ES-I3 (cell line): ENCODE measurements around the gene RBM20.

Source experiments
- H3K36me3 ChIP-seq: 2 replicates; pipeline ENCODE4 v1.6.1; 2013; ENCODE audit warnings: mild to moderate bottlenecking, low read length, control low read depth, moderate library complexity; ENCODE audit not compliant: insufficient read depth
- H3K4me1 ChIP-seq: 2 replicates; pipeline ENCODE4 v1.6.1; 2013; ENCODE audit warnings: mild to moderate bottlenecking, control low read depth, low read length; ENCODE audit not compliant: insufficient read depth
- H3K9ac ChIP-seq: 2 replicates; pipeline ENCODE4 v1.6.1; 2013; ENCODE audit warnings: low read depth, mild to moderate bottlenecking, low read length, moderate library complexity
- H3K9me3 ChIP-seq: 2 replicates; pipeline ENCODE4 v1.6.1; 2013; ENCODE audit warnings: mild to moderate bottlenecking, low read length, moderate library complexity; ENCODE audit not compliant: control insufficient read depth, insufficient read depth

Gene RBM20

DNA sequence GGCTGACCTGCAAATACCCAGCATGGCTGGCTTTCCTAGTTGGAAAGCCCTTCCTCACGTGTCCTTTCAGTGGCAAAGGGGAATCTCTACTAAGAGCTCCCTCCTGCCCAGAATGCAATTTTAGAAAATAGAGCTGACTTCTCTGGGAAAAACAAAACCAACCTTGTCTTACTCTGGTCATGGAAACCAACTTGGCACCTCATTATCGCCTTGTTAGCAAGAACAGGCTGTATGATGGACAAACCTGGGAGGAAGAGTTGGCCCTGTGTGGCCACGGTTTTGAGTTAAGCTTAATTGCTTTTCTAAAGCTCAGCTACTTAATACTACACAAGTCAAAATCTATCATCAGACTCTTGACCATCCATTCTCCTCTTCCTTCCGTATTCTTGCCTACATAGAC is 133.5 kb downstream of the RBM20 start:
- H3K9ac ChIP-seq: no peak overlapping the region
- no peaks in the 10 kb centered on the region for H3K9me3 ChIP-seq
- no peaks in the 10 kb centered on the region for H3K36me3 ChIP-seq
- no peaks in the 10 kb centered on the region for H3K4me1 ChIP-seq

DNA sequence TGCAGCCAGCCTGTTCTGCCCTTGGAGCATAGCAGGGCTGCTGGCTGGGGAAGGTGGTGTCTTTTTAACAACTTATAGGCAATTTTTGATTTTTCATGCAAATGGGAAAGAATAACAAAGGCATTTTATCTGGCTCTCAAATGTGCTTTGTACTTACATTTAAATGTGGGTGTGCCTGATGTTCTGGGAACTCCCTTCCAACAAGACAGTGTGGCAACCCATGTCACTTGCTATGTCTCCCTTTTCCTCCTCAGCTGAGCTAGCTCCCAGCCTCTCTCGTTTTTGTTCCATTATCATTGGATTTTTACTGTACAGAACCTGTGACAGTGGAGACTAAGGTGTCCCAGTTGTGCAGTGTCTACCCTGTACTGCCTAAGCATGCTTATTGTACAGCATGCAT is 134.1 kb downstream of the RBM20 start:
- no peaks in the 10 kb centered on the region for H3K4me1 ChIP-seq
- H3K36me3 ChIP-seq: no peaks in the 10 kb centered on the region
- H3K9ac ChIP-seq: no peak overlapping the region
- H3K9me3 ChIP-seq: no peaks in the 10 kb centered on the region

DNA sequence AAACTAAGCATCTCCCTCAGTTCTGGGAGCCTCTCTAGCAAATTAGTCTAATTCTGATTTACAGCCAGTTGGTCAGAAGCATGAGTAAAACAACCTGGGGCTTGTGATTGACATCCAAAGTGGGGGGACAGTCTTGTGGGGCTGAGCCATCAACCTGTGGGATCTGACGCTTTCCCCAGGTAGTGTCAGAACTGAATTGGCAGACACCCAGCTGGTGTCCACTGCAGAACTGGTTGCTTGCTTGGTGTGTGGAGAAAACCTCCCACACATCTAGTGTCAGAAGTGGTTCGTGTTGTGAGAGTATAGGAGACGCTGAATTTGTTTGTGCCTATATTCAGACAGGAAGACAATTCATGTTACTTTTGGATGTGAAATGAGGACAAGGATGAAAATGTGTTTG is 135.4 kb downstream of the RBM20 start:
- H3K4me1 ChIP-seq: no peaks in the 10 kb centered on the region
- H3K9me3 ChIP-seq: no peaks in the 10 kb centered on the region
- no peaks in the 10 kb centered on the region for H3K36me3 ChIP-seq
- H3K9ac ChIP-seq: no peak overlapping the region

DNA sequence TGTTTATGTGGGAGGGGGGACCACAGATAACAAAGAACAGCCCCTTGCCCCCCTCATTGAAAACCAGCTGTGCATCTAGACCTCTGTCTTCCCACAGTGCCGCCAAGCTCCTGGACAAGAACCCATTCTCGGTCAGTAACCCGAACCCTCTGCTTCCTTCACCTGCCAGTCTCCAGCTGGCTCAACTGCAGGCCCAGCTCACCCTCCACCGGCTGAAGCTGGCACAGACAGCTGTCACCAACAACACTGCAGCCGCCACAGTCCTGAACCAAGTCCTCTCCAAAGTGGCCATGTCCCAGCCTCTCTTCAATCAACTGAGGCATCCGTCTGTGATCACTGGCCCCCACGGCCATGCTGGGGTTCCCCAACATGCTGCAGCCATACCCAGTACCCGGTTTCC is 136.6 kb downstream of the RBM20 start:
- no peaks in the 10 kb centered on the region for H3K4me1 ChIP-seq
- no peaks in the 10 kb centered on the region for H3K36me3 ChIP-seq
- H3K9me3 ChIP-seq: no peaks in the 10 kb centered on the region
- H3K9ac ChIP-seq: no peak overlapping the region

DNA sequence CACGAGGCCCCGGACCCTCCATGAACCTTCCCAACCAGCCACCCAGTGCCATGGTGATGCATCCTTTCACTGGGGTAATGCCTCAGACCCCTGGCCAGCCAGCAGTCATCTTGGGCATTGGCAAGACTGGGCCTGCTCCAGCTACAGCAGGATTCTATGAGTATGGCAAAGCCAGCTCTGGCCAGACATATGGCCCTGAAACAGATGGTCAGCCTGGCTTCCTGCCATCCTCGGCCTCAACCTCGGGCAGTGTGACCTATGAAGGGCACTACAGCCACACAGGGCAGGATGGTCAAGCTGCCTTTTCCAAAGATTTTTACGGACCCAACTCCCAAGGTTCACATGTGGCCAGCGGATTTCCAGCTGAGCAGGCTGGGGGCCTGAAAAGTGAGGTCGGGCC is 137.0 kb downstream of the RBM20 start:
- no peak overlapping the region for H3K9ac ChIP-seq
- no peaks in the 10 kb centered on the region for H3K4me1 ChIP-seq
- no peaks in the 10 kb centered on the region for H3K9me3 ChIP-seq
- H3K36me3 ChIP-seq: no peaks in the 10 kb centered on the region

DNA sequence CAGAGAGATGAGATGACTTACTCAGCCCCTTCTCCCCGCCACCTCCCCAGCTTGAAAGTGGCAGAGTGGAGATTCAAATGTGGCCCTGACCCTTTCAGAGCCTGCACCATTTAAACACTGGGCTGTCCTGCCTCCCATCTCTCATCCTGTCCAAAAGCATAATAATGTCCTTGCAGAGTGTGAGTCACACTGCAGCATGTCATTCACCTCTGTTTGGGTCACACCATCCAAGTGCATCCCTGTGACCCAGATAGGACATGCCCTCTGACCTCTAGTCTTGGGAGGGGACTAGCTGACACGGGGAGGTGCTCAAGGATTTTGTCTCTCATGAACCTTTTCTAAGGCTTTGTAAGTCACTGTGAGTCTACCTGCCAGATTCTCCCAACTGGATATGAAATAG is 138.5 kb downstream of the RBM20 start:
- Histone ChIP-seq H3K4me1 (no peaks in the 10 kb centered on the region), H3K9ac (no peak overlapping the region), H3K9me3 (no peaks in the 10 kb centered on the region), H3K36me3 (no peaks in the 10 kb centered on the region)

DNA sequence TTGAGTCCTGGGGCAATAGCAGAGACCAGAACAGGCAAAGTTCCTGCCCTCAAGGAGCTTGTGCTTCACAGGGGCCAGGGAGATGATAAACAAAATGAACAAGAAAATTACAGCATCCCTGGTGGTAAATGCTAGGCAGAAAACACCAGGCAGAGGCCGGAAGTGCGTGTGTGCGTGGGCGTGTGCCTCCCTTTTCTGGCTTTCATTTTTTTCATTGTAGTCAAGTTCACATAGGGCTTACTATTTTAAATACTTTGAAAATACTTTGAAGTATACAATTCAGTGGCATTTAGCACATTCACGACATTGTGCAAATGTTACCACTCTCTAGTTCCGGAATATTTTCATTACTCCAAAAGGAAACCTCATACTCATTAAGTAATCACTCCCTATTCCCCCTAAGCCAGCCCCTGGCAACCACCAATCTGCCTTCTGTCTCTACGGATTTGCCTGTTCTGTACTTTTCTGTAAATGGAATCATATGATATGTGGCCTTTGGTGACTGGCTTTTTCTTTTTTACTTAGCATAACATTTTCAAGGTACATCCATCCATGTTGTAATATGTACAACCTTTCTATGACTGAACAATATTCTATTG is 139.5 kb downstream of the RBM20 start:
- H3K9me3 ChIP-seq: no peaks in the 10 kb centered on the region
- H3K36me3 ChIP-seq: no peaks in the 10 kb centered on the region
- no peaks in the 10 kb centered on the region for H3K4me1 ChIP-seq
- no peak overlapping the region for H3K9ac ChIP-seq

DNA sequence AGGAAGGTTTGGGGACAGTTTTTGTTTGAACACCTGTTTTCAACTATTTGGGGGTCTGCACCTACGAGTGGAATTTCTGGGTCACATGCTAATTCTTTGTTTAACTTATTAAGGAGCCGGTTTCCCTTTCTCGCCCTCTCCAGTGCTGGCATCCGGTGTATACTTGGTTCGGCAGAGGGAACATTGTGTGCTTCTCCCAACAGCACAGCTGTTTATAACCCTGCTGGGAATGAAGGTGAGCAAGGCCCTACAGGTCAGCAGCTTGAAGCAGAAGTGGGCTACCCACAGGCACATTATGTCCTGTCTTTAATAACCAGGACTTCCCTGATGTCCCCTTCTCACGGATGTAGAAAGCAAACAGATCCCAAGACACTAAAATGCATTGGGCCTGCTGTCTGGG is 140.1 kb downstream of the RBM20 start:
- no peak overlapping the region for H3K9ac ChIP-seq
- no peaks in the 10 kb centered on the region for H3K9me3 ChIP-seq
- H3K36me3 ChIP-seq: no peaks in the 10 kb centered on the region
- no peaks in the 10 kb centered on the region for H3K4me1 ChIP-seq

DNA sequence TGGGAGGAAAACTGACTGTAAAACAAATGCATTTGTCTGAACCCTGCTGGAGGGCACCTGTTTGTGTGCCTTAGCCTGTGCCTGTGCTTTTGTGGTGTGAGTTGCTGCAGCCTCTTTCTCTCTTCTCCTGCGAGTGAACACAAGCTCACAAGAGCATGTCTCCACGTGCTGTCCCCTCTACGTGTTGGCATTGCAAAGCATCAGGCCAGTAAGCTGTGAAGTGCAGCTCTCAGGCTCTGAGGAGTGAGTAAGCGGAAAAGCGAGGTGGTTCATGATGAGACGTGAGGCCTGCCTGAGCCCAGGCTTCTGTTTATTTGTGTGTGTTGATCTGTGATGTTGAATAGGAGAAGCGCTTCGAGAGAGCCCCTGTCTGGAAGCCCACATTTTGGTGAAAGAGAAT is 142.0 kb downstream of the RBM20 start:
- no peak overlapping the region for H3K9ac ChIP-seq
- no peaks in the 10 kb centered on the region for H3K9me3 ChIP-seq
- H3K4me1 ChIP-seq: no peaks in the 10 kb centered on the region
- H3K36me3 ChIP-seq: no peaks in the 10 kb centered on the region

DNA sequence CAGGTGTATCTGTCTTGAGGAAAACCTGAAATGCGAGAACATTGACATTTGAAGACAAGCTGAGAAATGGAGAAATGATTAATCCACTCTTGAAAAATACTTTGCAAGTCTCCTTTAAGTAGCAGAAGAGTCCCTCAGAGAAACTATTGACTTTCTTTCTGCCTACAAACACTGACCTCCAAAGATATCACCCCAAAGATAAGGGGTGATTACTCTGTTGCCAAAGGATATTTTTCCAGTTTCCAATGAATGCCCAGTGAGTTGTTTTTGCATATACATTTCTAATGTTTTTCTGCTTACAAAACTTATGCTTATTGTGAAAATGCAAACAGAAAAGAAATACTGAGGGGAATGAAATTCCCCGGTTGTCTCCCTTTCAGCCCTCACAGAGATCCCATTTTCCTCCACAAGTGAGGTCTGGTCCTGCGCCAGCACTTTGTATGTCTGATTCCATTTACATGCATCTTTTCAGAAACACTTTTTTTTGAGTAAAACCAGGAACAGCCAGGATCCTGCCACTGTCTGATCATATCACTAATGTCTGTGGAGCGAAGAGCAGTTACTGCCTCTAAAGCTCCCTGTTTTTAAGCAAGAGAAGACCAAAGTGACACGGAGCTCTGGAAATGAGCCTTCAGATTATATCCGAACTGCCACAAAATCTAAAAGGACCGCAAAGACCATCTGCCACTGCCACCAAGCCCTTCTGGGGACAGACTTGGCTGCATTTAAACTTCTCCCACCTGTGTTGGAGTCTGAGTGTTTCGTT is 144.7 kb downstream of the RBM20 start:
- Histone ChIP-seq H3K4me1 (no peaks in the 10 kb centered on the region), H3K9me3 (no peaks in the 10 kb centered on the region), H3K36me3 (no peaks in the 10 kb centered on the region), H3K9ac (no peak overlapping the region)

DNA sequence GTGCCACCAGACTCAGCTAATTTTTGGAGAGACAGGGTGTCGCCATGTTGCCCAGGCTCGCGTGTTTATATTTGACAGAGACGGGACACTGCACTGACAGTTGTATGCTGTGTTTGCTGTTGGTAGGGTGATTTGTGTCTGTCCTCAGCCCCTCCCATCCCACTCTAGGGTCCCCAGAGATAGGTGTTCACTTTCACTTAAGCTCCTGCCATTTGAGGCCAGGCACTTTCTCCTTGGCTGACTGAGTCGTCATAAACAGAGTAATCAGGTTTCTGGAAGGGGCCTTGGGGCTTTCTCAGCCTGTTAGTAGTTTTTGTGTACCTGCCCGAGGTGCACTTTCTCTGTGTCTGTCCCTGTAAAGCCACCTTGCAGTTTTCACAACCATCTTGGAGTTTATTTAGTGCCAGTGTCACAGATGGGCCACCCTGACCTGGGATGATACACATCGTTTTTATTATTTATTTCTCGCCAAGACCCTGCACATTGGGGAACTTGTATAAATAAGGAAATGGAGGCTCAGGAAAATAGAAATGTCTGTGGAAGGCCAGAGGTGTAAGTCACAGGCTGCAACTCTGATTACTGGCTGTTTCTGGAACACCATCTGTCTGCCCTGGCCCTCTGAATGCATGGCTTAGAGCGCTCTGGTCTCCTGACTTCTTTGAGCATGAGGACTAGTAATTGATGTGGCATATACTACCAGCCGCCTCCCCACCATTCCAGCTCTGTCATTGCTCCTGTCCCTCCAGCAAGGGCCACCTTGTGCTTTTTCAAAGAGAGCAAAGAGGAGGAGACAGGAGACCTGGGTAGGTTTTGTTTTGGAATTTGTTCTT is 145.7 kb downstream of the RBM20 start:
- Histone ChIP-seq H3K9ac (no peak overlapping the region), H3K4me1 (no peaks in the 10 kb centered on the region)

DNA sequence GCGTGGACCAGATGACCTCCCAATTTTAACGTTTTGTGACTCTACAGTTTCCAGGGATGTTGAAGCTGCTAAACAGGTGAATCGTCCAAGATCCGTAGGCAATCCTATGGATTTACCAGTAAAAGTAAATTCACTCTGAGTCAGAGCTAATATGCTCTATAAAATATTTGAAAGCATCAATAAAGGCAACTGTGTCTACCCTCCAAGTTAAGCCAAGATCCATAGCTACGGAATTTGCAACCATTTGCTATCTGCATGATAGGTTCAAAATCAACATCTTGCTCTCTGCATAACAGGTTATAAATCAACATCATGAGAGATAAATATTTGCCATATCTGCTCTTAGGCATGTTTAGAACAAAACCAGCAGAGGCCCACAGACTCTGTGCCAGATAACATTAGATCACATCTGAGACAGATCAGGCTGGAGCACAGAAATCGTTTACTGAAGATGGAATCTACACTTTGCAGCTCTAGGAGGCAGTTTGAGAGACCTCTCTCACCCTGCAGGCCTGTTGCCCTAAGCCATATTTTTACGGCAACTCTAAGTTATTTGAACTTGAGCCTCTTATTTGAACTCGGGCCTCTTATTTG is 146.9 kb downstream of the RBM20 start:
- Histone ChIP-seq H3K36me3 (no peaks in the 10 kb centered on the region), H3K4me1 (no peaks in the 10 kb centered on the region), H3K9me3 (no peaks in the 10 kb centered on the region), H3K9ac (no peak overlapping the region)

More for the DNA sequence above, 145.7 kb downstream of the RBM20 start:
- no peaks in the 10 kb centered on the region for H3K9me3 ChIP-seq
- no peaks in the 10 kb centered on the region for H3K36me3 ChIP-seq

DNA sequence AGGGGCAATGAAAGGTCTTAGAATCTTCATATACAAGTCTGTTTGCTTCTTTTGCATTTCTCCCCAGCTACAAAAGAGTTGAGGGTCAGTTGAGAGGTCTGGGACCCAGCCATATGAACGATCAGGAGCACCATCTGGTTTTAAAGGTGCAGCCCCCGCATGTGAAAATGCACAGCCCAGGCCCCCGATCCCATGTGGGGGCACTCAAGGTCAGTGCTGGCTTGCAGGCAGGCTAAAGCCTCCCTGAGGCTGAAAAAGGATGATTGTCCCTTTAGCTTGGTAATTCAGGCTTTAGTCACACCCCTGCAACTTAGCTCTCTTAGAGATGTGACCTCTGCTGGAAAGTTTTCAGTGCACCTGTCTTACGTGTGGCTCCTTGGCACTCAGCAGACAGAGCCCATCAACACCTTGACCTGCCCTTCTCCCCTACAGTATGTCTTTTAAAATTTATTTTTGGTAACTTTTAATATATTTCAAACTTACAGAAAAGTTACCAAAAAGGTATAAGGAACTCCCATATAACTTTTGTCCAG is 147.5 kb downstream of the RBM20 start:
- H3K36me3 ChIP-seq: no peaks in the 10 kb centered on the region
- H3K9ac ChIP-seq: no peak overlapping the region
- no peaks in the 10 kb centered on the region for H3K4me1 ChIP-seq
- H3K9me3 ChIP-seq: no peaks in the 10 kb centered on the region

DNA sequence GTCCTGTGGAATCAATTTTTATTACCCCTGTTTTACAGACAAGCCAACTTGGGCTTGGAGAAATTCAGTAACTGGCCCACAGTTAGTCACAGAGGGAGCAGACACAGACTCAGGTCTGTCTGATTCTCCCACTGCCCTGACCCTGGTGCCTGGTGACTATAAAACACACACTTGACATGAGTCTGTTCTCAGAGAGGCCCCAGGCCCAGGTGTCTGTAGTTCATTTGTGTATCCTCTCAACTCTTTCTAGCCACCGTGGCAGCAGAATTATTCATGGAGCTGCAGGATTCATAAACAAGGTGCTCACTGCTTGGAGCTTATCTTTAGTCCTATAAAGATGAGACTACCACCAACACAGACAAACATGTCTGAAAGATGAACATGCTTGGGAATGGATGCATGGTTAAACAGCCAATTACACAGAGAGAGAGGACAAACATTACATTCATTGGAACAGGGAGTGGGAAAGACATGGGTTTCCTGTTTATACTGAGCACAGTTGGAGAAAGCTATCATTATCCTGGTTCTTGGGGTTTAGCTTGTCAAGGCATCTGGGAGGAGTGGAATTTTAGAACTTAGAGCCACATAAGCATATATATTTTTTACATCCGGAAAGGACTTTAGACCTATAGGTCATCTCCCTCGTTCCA is 148.5 kb downstream of the RBM20 start:
- H3K36me3 ChIP-seq: no peaks in the 10 kb centered on the region
- no peaks in the 10 kb centered on the region for H3K4me1 ChIP-seq

More for the DNA sequence above, 148.5 kb downstream of the RBM20 start:
- no peaks in the 10 kb centered on the region for H3K9me3 ChIP-seq
- H3K9ac ChIP-seq: no peak overlapping the region
